ENCODE results near the gene BPIFB3.

DNA sequence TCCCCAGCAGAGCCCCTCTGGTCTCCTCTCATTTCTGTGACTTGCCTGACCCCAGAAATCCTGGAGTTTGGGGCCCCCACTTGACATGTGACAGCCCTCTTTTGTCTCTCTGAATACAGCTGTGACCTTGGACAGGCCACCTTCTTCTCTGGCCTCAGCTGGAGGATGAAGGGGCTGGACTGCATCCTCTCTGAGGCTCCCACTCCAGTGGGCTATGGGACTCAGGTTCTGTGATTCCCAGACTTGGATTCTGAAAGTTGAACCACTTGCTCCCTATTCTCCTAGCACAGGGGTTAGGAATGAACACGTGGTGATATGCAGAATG is 9.1 kb downstream of the BPIFB3 start:
- TF ChIP-seq SP1 (CRISPR knock-in tag; conservative IDR thresholded peaks at IDR 0.05) (no peak), EMX1 (CRISPR knock-in tag; IDR thresholded peaks at IDR 0.05) (no peak), CREB1 (CRISPR knock-in tag; IDR thresholded peaks at IDR 0.05) (no peak), JUN (CRISPR knock-in tag; IDR thresholded peaks at IDR 0.05) (no peak), NFE2L1 (CRISPR knock-in tag; IDR thresholded peaks at IDR 0.05) (no peak), NR3C1 (CRISPR knock-in tag; conservative IDR thresholded peaks at IDR 0.05; ENCODE audit: low read depth) (no peak), ELF4 (CRISPR knock-in tag; IDR thresholded peaks at IDR 0.05; ENCODE audit: low read depth) (no peak), ESRRA (CRISPR knock-in tag; IDR thresholded peaks at IDR 0.05; ENCODE audit: borderline replicate concordance) (no peak), GRHL2 (CRISPR knock-in tag; IDR thresholded peaks at IDR 0.05; ENCODE audit: insufficient replicate concordance, severe bottlenecking) (no peak)
- TF ChIP-seq, protein P1, sequence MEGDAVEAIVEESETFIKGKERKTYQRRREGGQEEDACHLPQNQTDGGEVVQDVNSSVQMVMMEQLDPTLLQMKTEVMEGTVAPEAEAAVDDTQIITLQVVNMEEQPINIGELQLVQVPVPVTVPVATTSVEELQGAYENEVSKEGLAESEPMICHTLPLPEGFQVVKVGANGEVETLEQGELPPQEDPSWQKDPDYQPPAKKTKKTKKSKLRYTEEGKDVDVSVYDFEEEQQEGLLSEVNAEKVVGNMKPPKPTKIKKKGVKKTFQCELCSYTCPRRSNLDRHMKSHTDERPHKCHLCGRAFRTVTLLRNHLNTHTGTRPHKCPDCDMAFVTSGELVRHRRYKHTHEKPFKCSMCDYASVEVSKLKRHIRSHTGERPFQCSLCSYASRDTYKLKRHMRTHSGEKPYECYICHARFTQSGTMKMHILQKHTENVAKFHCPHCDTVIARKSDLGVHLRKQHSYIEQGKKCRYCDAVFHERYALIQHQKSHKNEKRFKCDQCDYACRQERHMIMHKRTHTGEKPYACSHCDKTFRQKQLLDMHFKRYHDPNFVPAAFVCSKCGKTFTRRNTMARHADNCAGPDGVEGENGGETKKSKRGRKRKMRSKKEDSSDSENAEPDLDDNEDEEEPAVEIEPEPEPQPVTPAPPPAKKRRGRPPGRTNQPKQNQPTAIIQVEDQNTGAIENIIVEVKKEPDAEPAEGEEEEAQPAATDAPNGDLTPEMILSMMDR (IDR thresholded peaks at IDR 0.05): no peak
- TF ChIP-seq, protein P2, sequence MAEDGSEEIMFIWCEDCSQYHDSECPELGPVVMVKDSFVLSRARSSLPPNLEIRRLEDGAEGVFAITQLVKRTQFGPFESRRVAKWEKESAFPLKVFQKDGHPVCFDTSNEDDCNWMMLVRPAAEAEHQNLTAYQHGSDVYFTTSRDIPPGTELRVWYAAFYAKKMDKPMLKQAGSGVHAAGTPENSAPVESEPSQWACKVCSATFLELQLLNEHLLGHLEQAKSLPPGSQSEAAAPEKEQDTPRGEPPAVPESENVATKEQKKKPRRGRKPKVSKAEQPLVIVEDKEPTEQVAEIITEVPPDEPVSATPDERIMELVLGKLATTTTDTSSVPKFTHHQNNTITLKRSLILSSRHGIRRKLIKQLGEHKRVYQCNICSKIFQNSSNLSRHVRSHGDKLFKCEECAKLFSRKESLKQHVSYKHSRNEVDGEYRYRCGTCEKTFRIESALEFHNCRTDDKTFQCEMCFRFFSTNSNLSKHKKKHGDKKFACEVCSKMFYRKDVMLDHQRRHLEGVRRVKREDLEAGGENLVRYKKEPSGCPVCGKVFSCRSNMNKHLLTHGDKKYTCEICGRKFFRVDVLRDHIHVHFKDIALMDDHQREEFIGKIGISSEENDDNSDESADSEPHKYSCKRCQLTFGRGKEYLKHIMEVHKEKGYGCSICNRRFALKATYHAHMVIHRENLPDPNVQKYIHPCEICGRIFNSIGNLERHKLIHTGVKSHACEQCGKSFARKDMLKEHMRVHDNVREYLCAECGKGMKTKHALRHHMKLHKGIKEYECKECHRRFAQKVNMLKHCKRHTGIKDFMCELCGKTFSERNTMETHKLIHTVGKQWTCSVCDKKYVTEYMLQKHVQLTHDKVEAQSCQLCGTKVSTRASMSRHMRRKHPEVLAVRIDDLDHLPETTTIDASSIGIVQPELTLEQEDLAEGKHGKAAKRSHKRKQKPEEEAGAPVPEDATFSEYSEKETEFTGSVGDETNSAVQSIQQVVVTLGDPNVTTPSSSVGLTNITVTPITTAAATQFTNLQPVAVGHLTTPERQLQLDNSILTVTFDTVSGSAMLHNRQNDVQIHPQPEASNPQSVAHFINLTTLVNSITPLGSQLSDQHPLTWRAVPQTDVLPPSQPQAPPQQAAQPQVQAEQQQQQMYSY (CRISPR knock-in tag; IDR thresholded peaks at IDR 0.05): no peak
- TF ChIP-seq, protein P3, sequence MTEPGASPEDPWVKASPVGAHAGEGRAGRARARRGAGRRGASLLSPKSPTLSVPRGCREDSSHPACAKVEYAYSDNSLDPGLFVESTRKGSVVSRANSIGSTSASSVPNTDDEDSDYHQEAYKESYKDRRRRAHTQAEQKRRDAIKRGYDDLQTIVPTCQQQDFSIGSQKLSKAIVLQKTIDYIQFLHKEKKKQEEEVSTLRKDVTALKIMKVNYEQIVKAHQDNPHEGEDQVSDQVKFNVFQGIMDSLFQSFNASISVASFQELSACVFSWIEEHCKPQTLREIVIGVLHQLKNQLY (CRISPR knock-in tag; IDR thresholded peaks at IDR 0.05): no peak
- TF ChIP-seq, protein P4, sequence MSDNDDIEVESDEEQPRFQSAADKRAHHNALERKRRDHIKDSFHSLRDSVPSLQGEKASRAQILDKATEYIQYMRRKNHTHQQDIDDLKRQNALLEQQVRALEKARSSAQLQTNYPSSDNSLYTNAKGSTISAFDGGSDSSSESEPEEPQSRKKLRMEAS (CRISPR knock-in tag; IDR thresholded peaks at IDR 0.05): no peak
- TF ChIP-seq, protein P5, sequence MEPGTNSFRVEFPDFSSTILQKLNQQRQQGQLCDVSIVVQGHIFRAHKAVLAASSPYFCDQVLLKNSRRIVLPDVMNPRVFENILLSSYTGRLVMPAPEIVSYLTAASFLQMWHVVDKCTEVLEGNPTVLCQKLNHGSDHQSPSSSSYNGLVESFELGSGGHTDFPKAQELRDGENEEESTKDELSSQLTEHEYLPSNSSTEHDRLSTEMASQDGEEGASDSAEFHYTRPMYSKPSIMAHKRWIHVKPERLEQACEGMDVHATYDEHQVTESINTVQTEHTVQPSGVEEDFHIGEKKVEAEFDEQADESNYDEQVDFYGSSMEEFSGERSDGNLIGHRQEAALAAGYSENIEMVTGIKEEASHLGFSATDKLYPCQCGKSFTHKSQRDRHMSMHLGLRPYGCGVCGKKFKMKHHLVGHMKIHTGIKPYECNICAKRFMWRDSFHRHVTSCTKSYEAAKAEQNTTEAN (CRISPR knock-in tag; IDR thresholded peaks at IDR 0.05): no peak

All from WTC11 (cell line).